GM20000 (cell line): ENCODE results near the gene TIMM8A.

Source experiments
- DNase-seq: peaks from one replicate; pipeline ENCODE4 v3.0.0; 2012; ENCODE audit warnings: low spot score
- TF ChIP-seq, protein P1 (sequence below): IDR thresholded peaks from 2 replicates; pipeline ENCODE4 v1.5.1; 2012; ENCODE audit warnings: mild to moderate bottlenecking, control low read depth; ENCODE audit errors: extremely low read depth, missing control alignments

Gene TIMM8A

GRCh38 chrX:101377547-101377946 is 29.0 kb upstream of the TIMM8A start:
- TF ChIP-seq, protein P1, sequence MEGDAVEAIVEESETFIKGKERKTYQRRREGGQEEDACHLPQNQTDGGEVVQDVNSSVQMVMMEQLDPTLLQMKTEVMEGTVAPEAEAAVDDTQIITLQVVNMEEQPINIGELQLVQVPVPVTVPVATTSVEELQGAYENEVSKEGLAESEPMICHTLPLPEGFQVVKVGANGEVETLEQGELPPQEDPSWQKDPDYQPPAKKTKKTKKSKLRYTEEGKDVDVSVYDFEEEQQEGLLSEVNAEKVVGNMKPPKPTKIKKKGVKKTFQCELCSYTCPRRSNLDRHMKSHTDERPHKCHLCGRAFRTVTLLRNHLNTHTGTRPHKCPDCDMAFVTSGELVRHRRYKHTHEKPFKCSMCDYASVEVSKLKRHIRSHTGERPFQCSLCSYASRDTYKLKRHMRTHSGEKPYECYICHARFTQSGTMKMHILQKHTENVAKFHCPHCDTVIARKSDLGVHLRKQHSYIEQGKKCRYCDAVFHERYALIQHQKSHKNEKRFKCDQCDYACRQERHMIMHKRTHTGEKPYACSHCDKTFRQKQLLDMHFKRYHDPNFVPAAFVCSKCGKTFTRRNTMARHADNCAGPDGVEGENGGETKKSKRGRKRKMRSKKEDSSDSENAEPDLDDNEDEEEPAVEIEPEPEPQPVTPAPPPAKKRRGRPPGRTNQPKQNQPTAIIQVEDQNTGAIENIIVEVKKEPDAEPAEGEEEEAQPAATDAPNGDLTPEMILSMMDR: no peak
- no peak for DNase-seq

- DNase-seq: no peak
- TF ChIP-seq, protein P1: no peak
Observed at GRCh38 chrX:101370888-101371504, 22.5 kb upstream of the TIMM8A start.

DNA sequence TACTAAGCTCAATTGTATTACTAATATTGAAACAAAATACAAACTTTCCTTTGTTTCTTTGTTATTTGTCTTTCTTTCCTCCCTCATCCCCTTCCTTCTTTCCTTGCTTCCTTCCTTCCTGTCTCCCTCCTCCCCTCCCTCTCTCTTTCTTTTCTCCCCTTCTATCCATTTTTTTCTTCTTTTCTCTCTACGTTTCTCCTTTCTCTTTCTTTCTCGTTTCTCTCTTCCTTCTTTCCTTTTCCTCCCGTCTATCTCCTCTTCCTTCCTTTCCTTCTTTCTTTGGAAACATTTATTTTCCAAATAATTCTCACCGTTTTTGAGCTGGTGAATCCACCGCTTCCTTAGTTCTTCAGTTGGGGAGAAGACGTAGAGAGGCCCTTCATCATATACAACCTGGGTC is 21.1 kb upstream of the TIMM8A start:
- TF ChIP-seq, protein P1: no peak
- no peak for DNase-seq

GRCh38 chrX:101368800-101369199 is 20.3 kb upstream of the TIMM8A start:
- TF ChIP-seq, protein P1: no peak
- DNase-seq: no peak

- no peak for DNase-seq
- TF ChIP-seq, protein P1: no peak
Observed at GRCh38 chrX:101365301-101365795, 16.8 kb upstream of the TIMM8A start.

GRCh38 chrX:101362757-101363156 is 14.2 kb upstream of the TIMM8A start:
- TF ChIP-seq, protein P1: no peak
- DNase-seq: no peak

GRCh38 chrX:101362116-101362515 is 13.6 kb upstream of the TIMM8A start:
- DNase-seq: no peak

More at GRCh38 chrX:101362116-101362515, 13.6 kb upstream of the TIMM8A start:
- TF ChIP-seq, protein P1: no peak
